T-cell (primary cell): Measurements from ENCODE around the gene POLR1C. TPM values are rescaled to one million over a fixed set of nuclear protein-coding genes. Genes with fewer than 3 reads are reported as not detected.
"Not testable (repeated sequence)": the region's sequence is repeated elsewhere in the genome, so short reads cannot be mapped to it uniquely, and the experiment has no call there.

Experiments used
- ATAC-seq, 4 experiments: fragments of 200-7000 bp in 3 of 4; fragments of 150-1000 bp in 1 of 4; cut with Tn5 transposase; replicated peaks in 1 of 4; 1 replicate in 3 of 4; 2 replicates in 1 of 4; pipeline ENCODE4 v1.10.0; 2021; ENCODE audit warnings: moderate library complexity in 3 of 4, mild to moderate bottlenecking in 2 of 4, moderate number of reproducible peaks in 1 of 4
- CTCF ChIA-PET, 2 donors: fragments of 300-600 bp; sonication (Branson Sonifier 250); formaldehyde crosslinking; loops; one replicate each; lab custom pipeline; 2022; ENCODE audit warnings: antibody characterized with exemption in 2 of 2; lab: Charles Lee
- POLR2A ChIA-PET, 2 donors: fragments of 300-600 bp; sonication (Branson Sonifier 250); formaldehyde crosslinking; loops; one replicate each; lab custom pipeline; 2022; ENCODE audit warnings: antibody characterized with exemption in 2 of 2; lab: Charles Lee
- DNase-seq, 35 experiments: peaks; one replicate each; pipeline versions ENCODE4 v3.0.0 to v3.0.0-alpha.2; 2013 to 2023
- H3K27ac ChIP-seq: one replicate; pipeline ENCODE4 v1.5.1; 2013; ENCODE audit warnings: low read length
- H3K27me3 ChIP-seq, 2 experiments: replicated peaks in 1 of 2; 1 replicate in 1 of 2; 2 replicates in 1 of 2; pipeline versions ENCODE4 v1.6.1 to v1.7.0; 2013; ENCODE audit warnings: low read length in 1 of 2, mixed read lengths in 1 of 2; ENCODE audit not compliant: control insufficient read depth in 2 of 2, insufficient read depth in 2 of 2; ENCODE audit errors: extremely low read depth in 1 of 2
- H3K36me3 ChIP-seq, 2 donors: 1 replicate in 1 of 2; 2 replicates in 1 of 2; pipeline versions ENCODE4 v1.6.1 to v1.7.0; 2013; ENCODE audit warnings: low read length in 1 of 2; ENCODE audit not compliant: control insufficient read depth in 2 of 2, insufficient read depth in 1 of 2; ENCODE audit errors: extremely low read depth in 1 of 2
- H3K4me1 ChIP-seq, 2 experiments: 1 replicate in 1 of 2; 2 replicates in 1 of 2; pipeline versions ENCODE4 v1.6.1 to v1.7.0; 2013; ENCODE audit warnings: low read length in 2 of 2, mixed read lengths in 1 of 2; ENCODE audit not compliant: insufficient read depth in 2 of 2, control insufficient read depth in 1 of 2; ENCODE audit errors: extremely low read depth in 1 of 2
- H3K4me3 ChIP-seq, 2 donors: 1 replicate in 1 of 2; 2 replicates in 1 of 2; pipeline versions ENCODE4 v1.5.1 to v1.7.0; 2013; ENCODE audit warnings: mild to moderate bottlenecking in 2 of 2, low read length in 1 of 2, moderate library complexity in 1 of 2; ENCODE audit not compliant: control insufficient read depth in 1 of 2; ENCODE audit errors: extremely low read depth in 1 of 2
- H3K9me3 ChIP-seq: 2 replicates; pipeline ENCODE4 v1.7.0; 2013
- H3K27ac Mint-ChIP-seq, 2 donors: one replicate each; pipeline ENCODE4 v1.8.0; 2020 to 2021; ENCODE audit warnings: mild to moderate bottlenecking in 2 of 2, mixed read lengths in 2 of 2
- H3K27me3 Mint-ChIP-seq, 2 donors: one replicate each; pipeline ENCODE4 v1.8.0; 2021 to 2022; ENCODE audit warnings: mixed read lengths in 2 of 2
- H3K36me3 Mint-ChIP-seq: one replicate; pipeline ENCODE4 v1.8.0; 2021; ENCODE audit warnings: mixed read lengths
- H3K4me1 Mint-ChIP-seq, 3 donors: one replicate each; pipeline ENCODE4 v1.8.0; 2020 to 2022; ENCODE audit warnings: mixed read lengths in 3 of 3, mild to moderate bottlenecking in 1 of 3
- H3K4me3 Mint-ChIP-seq, 3 donors: one replicate each; pipeline ENCODE4 v1.8.0; 2020 to 2022; ENCODE audit warnings: mild to moderate bottlenecking in 3 of 3, mixed read lengths in 3 of 3, moderate library complexity in 3 of 3
- H3K9me3 Mint-ChIP-seq, 3 donors: one replicate each; pipeline ENCODE4 v1.8.0; 2020 to 2022; ENCODE audit warnings: mixed read lengths in 3 of 3
- WGBS: methylation state at CpG from one replicate; pipeline ENCODE4 v1.1.5; 2013; ENCODE audit warnings: missing lambda C conversion rate; ENCODE audit not compliant: insufficient coverage; 5-methylcytosine and 5-hydroxymethylcytosine counted together
- total RNA-seq, 35 experiments: library from RNA in 6 of 35; stranded (reverse) in 6 of 35; fragments of 120-200 nt in 1 of 35; gene quantifications; one replicate each; pipeline versions ENCODE4 v1.2.1 to v1.2.4 and lab custom pipeline; 2013 to 2026

POLR1C gene
- total RNA-seq, 5 donors from 2014 or later (not counting 1 experiment from before 2014, with no cell fraction given), result 42.3 to 49.8 (median 46.1) TPM

GRCh38 chr6:43532201-43532600 lies 15.3 kb downstream of the POLR1C start:
- no peak overlapping the region for H3K4me3 Mint-ChIP-seq
- no peak overlapping the region for H3K27ac Mint-ChIP-seq
- ATAC-seq, result no peak
- WGBS, result no CpG with 5 or more reads among the region's 1 CpG
- Histone ChIP-seq H3K9me3 (no peaks in the 10 kb centered on the region), H3K27ac (no peak overlapping the region), H3K27me3 (no peaks in the 10 kb centered on the region), H3K4me1 (no peaks in the 10 kb centered on the region), H3K4me3 (no peak overlapping the region), H3K36me3 (peaks cover 7 to 59% of the 10 kb centered on the region in 2 donors)
- DNase-seq, result no peak
- ChIA-PET CTCF (no interaction called here), POLR2A (interaction anchor here in 1 of 2 donors (1.0 kb wide), 1 partner anchor 16 kb away, joined by 4 read pairs; the partner anchor contains the start of genes POLR1C and YIPF3)
- H3K9me3 Mint-ChIP-seq, result no peaks in the 10 kb centered on the region
- H3K4me1 Mint-ChIP-seq, result no peaks in the 10 kb centered on the region
- H3K36me3 Mint-ChIP-seq, result peaks cover 38% of the 10 kb centered on the region
- no peaks in the 10 kb centered on the region for H3K27me3 Mint-ChIP-seq

- H3K9me3 Mint-ChIP-seq, ATAC-seq, H3K27me3 Mint-ChIP-seq, H3K4me1 ChIP-seq, H3K27ac ChIP-seq, CTCF ChIA-PET, DNase-seq, H3K9me3 ChIP-seq, H3K4me3 ChIP-seq, H3K4me3 Mint-ChIP-seq, H3K27me3 ChIP-seq, H3K27ac Mint-ChIP-seq, H3K4me1 Mint-ChIP-seq, POLR2A ChIA-PET: not testable (repeated sequence)
- H3K36me3 ChIP-seq, result peaks cover 0 to 24% of the 10 kb centered on the region in 2 donors
- H3K36me3 Mint-ChIP-seq, result peaks cover 30% of the 10 kb centered on the region
- WGBS, result 95% methylated on average over 3 of the region's 17 CpGs
These were observed 22.1 kb downstream of the POLR1C start for GRCh38 chr6:43538986-43539385.

- H3K27ac Mint-ChIP-seq, H3K9me3 Mint-ChIP-seq, H3K9me3 ChIP-seq, H3K4me1 ChIP-seq, H3K27me3 ChIP-seq, H3K4me3 Mint-ChIP-seq, CTCF ChIA-PET, H3K27me3 Mint-ChIP-seq, ATAC-seq, DNase-seq, H3K4me3 ChIP-seq, H3K27ac ChIP-seq, H3K4me1 Mint-ChIP-seq, POLR2A ChIA-PET: not testable (repeated sequence)
- 99% methylated on average over 14 of the region's 20 CpGs for WGBS
- peaks cover 31% of the 10 kb centered on the region for H3K36me3 Mint-ChIP-seq
- H3K36me3 ChIP-seq, result peaks cover 0 to 27% of the 10 kb centered on the region in 2 donors
These were observed 22.5 kb downstream of the POLR1C start for GRCh38 chr6:43539409-43539808.

GRCh38 chr6:43540507-43540906 lies 23.6 kb downstream of the POLR1C start:
- Mint-ChIP-seq H3K4me1 (peaks cover 0 to 2% (median 1%) of the 10 kb centered on the region in 3 donors), H3K27ac (no peak overlapping the region), H3K36me3 (peaks cover 32% of the 10 kb centered on the region), H3K4me3 (no peak overlapping the region), H3K27me3 (no peaks in the 10 kb centered on the region), H3K9me3 (no peaks in the 10 kb centered on the region)
- H3K36me3 ChIP-seq, result peaks cover 0 to 33% of the 10 kb centered on the region in 2 donors
- H3K27me3 ChIP-seq, result no peaks in the 10 kb centered on the region
- no peak overlapping the region for H3K4me3 ChIP-seq
- WGBS, result 100% methylated on average over 1 of the region's 5 CpGs
- H3K9me3 ChIP-seq, result no peaks in the 10 kb centered on the region
- H3K27ac ChIP-seq, result no peak overlapping the region
- POLR2A ChIA-PET, result interaction anchor here in 1 of 2 donors (0.6 kb wide), 1 partner anchor 1819 kb away, joined by 11 read pairs; no protein-coding TSS in a partner anchor
- CTCF ChIA-PET, result no interaction called here
- ATAC-seq (no peak), DNase-seq (no peak)
- H3K4me1 ChIP-seq, result peaks cover 0 to 9% of the 10 kb centered on the region in 2 experiments

GRCh38 chr6:43541774-43542471 lies 25.0 kb downstream of the POLR1C start:
- peaks cover 0 to 9% of the 10 kb centered on the region in 2 experiments for H3K4me1 ChIP-seq
- Mint-ChIP-seq H3K4me3 (no peak overlapping the region), H3K27me3 (no peaks in the 10 kb centered on the region), H3K27ac (no peak overlapping the region), H3K4me1 (peaks cover 0 to 2% (median 1%) of the 10 kb centered on the region in 3 donors), H3K36me3 (peaks cover 43% of the 10 kb centered on the region), H3K9me3 (no peaks in the 10 kb centered on the region)
- no peak for DNase-seq
- H3K27ac ChIP-seq, result no peak overlapping the region
- no peaks in the 10 kb centered on the region for H3K27me3 ChIP-seq
- peaks cover 0 to 47% of the 10 kb centered on the region in 2 donors for H3K36me3 ChIP-seq
- no CpG with 5 or more reads among the region's 8 CpGs for WGBS
- CTCF ChIA-PET, result no interaction called here
- POLR2A ChIA-PET, result no interaction called here
- no peak overlapping the region for H3K4me3 ChIP-seq
- ATAC-seq, result no peak
- no peaks in the 10 kb centered on the region for H3K9me3 ChIP-seq

- 40% methylated on average over 1 of the region's 4 CpGs for WGBS
- Mint-ChIP-seq H3K27ac (no peak overlapping the region), H3K36me3 (peaks cover 52% of the 10 kb centered on the region), H3K4me3 (no peak overlapping the region), H3K4me1 (peaks cover 0 to 2% (median 1%) of the 10 kb centered on the region in 3 donors), H3K27me3 (no peaks in the 10 kb centered on the region), H3K9me3 (no peaks in the 10 kb centered on the region)
- DNase-seq (no peak), ATAC-seq (no peak)
- ChIA-PET CTCF (no interaction called here), POLR2A (no interaction called here)
- Histone ChIP-seq H3K4me1 (peaks cover 0 to 9% of the 10 kb centered on the region in 2 experiments), H3K27me3 (no peaks in the 10 kb centered on the region), H3K9me3 (no peaks in the 10 kb centered on the region), H3K27ac (no peak overlapping the region), H3K4me3 (no peak overlapping the region), H3K36me3 (peaks cover 0 to 64% of the 10 kb centered on the region in 2 donors)
These were observed 27.6 kb downstream of the POLR1C start for GRCh38 chr6:43544461-43544860.
